Lung (tissue), 12 donors: ENCODE measurements around the gene NR5A1. TPM values are rescaled to one million over a fixed set of nuclear protein-coding genes. Genes with fewer than 3 reads are reported as not detected.

Source experiments
- ATAC-seq: fragments of 200-7000 bp; cut with Tn5 transposase; one replicate; pipeline ENCODE4 v1.9.1; 2020; ENCODE audit warnings: moderate number of reproducible peaks; ENCODE audit not compliant: insufficient read depth, low FRiP score
- DNase-seq, 3 donors: peaks; one replicate each; pipeline ENCODE4 v3.0.0-alpha.2; 2013 to 2017
- H3K27ac ChIP-seq, 2 donors: one replicate each; pipeline ENCODE4 v1.5.1; 2013; ENCODE audit warnings: mild to moderate bottlenecking in 2 of 2, moderate library complexity in 2 of 2, control low read depth in 1 of 2, inconsistent platforms in 1 of 2, low read depth in 1 of 2, low read length in 1 of 2
- H3K27me3 ChIP-seq, 3 donors: one replicate each; pipeline ENCODE4 v1.5.1; 2013; ENCODE audit warnings: low read length in 2 of 3; ENCODE audit not compliant: control insufficient read depth in 3 of 3, insufficient read depth in 3 of 3
- H3K36me3 ChIP-seq, 4 donors: one replicate each; pipeline ENCODE4 v1.5.1; 2013; ENCODE audit warnings: low read length in 4 of 4, mild to moderate bottlenecking in 1 of 4, moderate library complexity in 1 of 4; ENCODE audit not compliant: control insufficient read depth in 4 of 4, insufficient read depth in 4 of 4
- H3K4me1 ChIP-seq, 5 donors: one replicate each; pipeline ENCODE4 v1.5.1; 2013; ENCODE audit warnings: low read length in 5 of 5, mild to moderate bottlenecking in 2 of 5, moderate library complexity in 1 of 5; ENCODE audit not compliant: control insufficient read depth in 5 of 5, insufficient read depth in 5 of 5
- H3K4me3 ChIP-seq: one replicate; pipeline ENCODE4 v1.5.1; 2013; ENCODE audit warnings: mild to moderate bottlenecking, control low read depth, moderate library complexity
- H3K9ac ChIP-seq, 2 donors: one replicate each; pipeline ENCODE4 v1.5.1; 2013; ENCODE audit warnings: low read length in 2 of 2, control low read depth in 1 of 2; ENCODE audit not compliant: insufficient read depth in 1 of 2
- H3K9me3 ChIP-seq, 4 donors: one replicate each; pipeline ENCODE4 v1.5.1; 2013; ENCODE audit warnings: low read length in 3 of 4, mild to moderate bottlenecking in 1 of 4, moderate library complexity in 1 of 4; ENCODE audit not compliant: control insufficient read depth in 4 of 4, insufficient read depth in 3 of 4
- WGBS, 2 donors: extraction: QIAGEN DNeasy Blood & Tissue Kit; methylation state at CpG; one replicate each; pipeline ENCODE4 v1.1.7; 2013; 5-methylcytosine and 5-hydroxymethylcytosine counted together
- polyA plus RNA-seq, 2 donors: library from polyadenylated mRNA; stranded (reverse); fragments of 200-250 nt; gene quantifications; one replicate each; pipeline ENCODE4 v1.2.1, GENCODE V29; 2013
- total RNA-seq, 2 donors: library from RNA; depleted of rRNA in 1 of 2; stranded (reverse); fragments of >200 nt in 1 of 2; gene quantifications; one replicate each; pipeline ENCODE4 v1.2.1, GENCODE V29; 2014 to 2021
- TF ChIP-seq, protein P1 (sequence below): IDR thresholded peaks from 2 replicates; pipeline ENCODE4 v1.5.1; 2012; ENCODE audit warnings: mild to moderate bottlenecking; ENCODE audit errors: control extremely low read depth, extremely low read depth
- donor health status: control.
- donor health status: control.
- donor health status: Bipolar disorder and iron deficiency.
- donor health status: healthy.
- donor health status: DM: yes; HTN: yes; CAD: no.

NR5A1 gene
- total and polyA plus RNA-seq, 4 donors, result 0.02 to 0.37 (median 0.09) TPM; not detected in 1

DNA sequence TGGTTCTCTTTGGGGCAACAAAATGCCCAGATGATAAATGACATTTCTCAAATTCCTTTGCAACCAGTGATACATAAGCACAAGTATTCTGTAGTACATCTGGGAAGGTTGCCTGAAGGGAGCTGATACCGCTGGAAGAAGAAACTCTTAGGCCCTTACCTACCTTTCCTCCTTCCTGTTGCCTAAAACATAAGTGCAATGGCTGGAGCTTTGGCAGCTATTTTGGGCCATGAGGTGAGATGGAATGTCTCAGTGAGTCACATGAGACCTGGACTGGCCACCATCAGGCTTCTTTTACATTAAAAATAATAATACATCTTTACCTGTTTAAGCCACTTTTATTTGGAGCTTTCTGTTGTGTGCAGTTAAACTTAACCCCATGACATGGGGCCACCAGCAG is 68.1 kb downstream of the NR5A1 start:
- H3K9ac ChIP-seq, result no peak overlapping the region
- H3K9me3 ChIP-seq, result peaks cover 0 to 8% (median 0%) of the 10 kb centered on the region in 4 donors
- no peaks in the 10 kb centered on the region for H3K36me3 ChIP-seq
- no peaks in the 10 kb centered on the region for H3K4me1 ChIP-seq
- no peak overlapping the region for H3K27ac ChIP-seq
- WGBS, 2 donors, result 82 to 95% methylated on average over 1 of the region's 1 CpG
- no peaks in the 10 kb centered on the region for H3K27me3 ChIP-seq
- TF ChIP-seq, protein P1, sequence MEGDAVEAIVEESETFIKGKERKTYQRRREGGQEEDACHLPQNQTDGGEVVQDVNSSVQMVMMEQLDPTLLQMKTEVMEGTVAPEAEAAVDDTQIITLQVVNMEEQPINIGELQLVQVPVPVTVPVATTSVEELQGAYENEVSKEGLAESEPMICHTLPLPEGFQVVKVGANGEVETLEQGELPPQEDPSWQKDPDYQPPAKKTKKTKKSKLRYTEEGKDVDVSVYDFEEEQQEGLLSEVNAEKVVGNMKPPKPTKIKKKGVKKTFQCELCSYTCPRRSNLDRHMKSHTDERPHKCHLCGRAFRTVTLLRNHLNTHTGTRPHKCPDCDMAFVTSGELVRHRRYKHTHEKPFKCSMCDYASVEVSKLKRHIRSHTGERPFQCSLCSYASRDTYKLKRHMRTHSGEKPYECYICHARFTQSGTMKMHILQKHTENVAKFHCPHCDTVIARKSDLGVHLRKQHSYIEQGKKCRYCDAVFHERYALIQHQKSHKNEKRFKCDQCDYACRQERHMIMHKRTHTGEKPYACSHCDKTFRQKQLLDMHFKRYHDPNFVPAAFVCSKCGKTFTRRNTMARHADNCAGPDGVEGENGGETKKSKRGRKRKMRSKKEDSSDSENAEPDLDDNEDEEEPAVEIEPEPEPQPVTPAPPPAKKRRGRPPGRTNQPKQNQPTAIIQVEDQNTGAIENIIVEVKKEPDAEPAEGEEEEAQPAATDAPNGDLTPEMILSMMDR, result no peak
- no peak overlapping the region for H3K4me3 ChIP-seq
- ATAC-seq, result no peak
- DNase-seq, result no peak

DNA sequence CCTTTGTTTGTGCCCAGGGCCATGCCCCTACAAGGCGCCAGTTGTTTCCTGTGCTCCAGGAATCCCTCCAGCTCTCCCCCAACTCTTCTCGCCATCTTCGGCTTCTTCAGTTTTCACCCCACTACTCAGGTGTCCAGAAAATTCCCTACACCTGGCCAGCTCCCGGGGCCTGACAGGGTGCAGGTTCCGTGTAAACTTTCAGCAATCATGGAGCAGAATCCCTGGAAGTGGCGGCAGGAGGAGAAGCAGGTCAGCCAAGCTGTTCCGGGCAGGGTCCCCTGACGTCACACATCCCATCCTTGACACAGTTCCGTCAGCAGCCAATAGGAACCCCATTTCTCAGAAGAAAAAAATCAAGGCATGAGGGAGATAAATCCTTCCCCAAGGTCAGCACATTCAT is 69.1 kb downstream of the NR5A1 start:
- H3K4me1 ChIP-seq, result no peaks in the 10 kb centered on the region
- H3K4me3 ChIP-seq, result no peak overlapping the region
- TF ChIP-seq, protein P1, result no peak
- H3K27ac ChIP-seq, result no peak overlapping the region
- H3K9me3 ChIP-seq, result peaks cover 0 to 8% (median 0%) of the 10 kb centered on the region in 4 donors
- H3K36me3 ChIP-seq, result no peaks in the 10 kb centered on the region
- no peak overlapping the region for H3K9ac ChIP-seq
- 87 to 92% methylated on average over 9 of the region's 9 CpGs for whole genome bisulfite sequencing, 2 donors
- DNase-seq (no peak), ATAC-seq (no peak)
- no peaks in the 10 kb centered on the region for H3K27me3 ChIP-seq

DNA sequence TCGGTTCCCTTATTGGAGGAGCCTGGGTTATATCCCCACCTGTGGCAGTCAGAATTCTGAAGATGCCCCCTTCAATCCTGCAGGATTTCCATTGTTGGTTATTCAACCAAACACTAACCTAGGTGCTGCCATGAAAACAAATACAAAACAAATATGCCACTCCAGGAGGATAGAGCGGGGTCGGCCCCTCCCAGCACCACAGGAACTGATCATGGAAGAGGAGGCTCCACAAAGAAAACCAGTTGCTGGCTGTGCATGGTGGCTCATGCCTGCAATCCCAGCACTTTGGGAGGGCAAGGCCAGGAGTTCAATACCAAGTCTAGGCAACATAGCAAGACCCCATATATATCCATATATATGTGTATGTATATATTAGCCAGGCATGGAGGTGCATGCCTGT is 70.1 kb downstream of the NR5A1 start:
- no peaks in the 10 kb centered on the region for H3K27me3 ChIP-seq
- ATAC-seq (no peak), DNase-seq (no peak)
- no peak overlapping the region for H3K27ac ChIP-seq
- H3K9ac ChIP-seq, result no peak overlapping the region
- H3K4me3 ChIP-seq, result no peak overlapping the region
- H3K4me1 ChIP-seq, result no peaks in the 10 kb centered on the region
- 91 to 96% methylated on average over 3 of the region's 3 CpGs for WGBS, 2 donors
- no peaks in the 10 kb centered on the region for H3K36me3 ChIP-seq
- peaks cover 0 to 8% (median 0%) of the 10 kb centered on the region in 4 donors for H3K9me3 ChIP-seq
- TF ChIP-seq, protein P1, result no peak

DNA sequence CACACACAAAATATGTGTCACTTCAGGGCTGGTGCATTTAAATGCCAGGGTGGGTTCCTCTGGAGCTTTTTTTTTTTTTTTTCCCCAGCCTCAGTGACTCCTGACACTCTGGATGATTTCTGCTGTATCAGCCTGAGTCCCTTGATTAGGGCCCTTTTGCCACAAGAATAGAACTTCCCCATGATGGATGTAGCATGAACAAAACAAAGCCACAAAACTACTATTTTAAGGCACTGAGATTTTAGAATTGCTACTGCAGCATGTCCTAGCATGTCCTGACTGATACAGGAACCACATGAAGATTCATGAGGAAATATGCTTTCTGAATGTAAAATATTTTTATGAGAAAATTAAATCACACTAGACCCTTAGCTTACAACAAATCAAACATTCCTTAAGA is 70.9 kb downstream of the NR5A1 start:
- Histone ChIP-seq H3K27me3 (no peaks in the 10 kb centered on the region), H3K4me1 (no peaks in the 10 kb centered on the region), H3K27ac (no peak overlapping the region), H3K4me3 (no peak overlapping the region), H3K36me3 (no peaks in the 10 kb centered on the region), H3K9me3 (peaks cover 0 to 8% (median 0%) of the 10 kb centered on the region in 4 donors), H3K9ac (no peak overlapping the region)
- TF ChIP-seq, protein P1, result no peak
- no peak for DNase-seq
- no peak for ATAC-seq
